IMR-90 (cell line): ENCODE data around the gene USPL1. TPM values are rescaled to one million over a fixed set of nuclear protein-coding genes. Genes with fewer than 3 reads are reported as not detected.

Experiments
- ATAC-seq: fragments of 200-7000 bp; cut with Tn5 transposase; 2 replicates; pipeline ENCODE4 v1.9.1; 2020; ENCODE audit warnings: low read depth, mild to moderate bottlenecking, moderate library complexity
- BruUV-seq: library from RNA; stranded (reverse); fragments of 400-500 nt; replicated peaks from 2 replicates; lab custom pipeline; 2021; lab: Mats Ljungman, UMichigan
- CTCF ChIA-PET: fragments of 300-600 bp; formaldehyde crosslinking; extraction: SDS; loops from one replicate; lab custom pipeline; 2021; ENCODE audit warnings: antibody characterized with exemption; lab: Yijun Ruan, JAX
- POLR2A ChIA-PET: fragments of 300-600 bp; sonication (Branson Sonifier 250); formaldehyde crosslinking; loops from one replicate; lab custom pipeline; 2022; ENCODE audit warnings: antibody characterized with exemption; ENCODE audit not compliant: unreplicated experiment; lab: Charles Lee
- DNase-seq: peaks from one replicate; pipeline ENCODE4 v3.0.0; 2013
- H2AFZ ChIP-seq: replicated peaks from 2 replicates; pipeline ENCODE3; 2013; ENCODE audit warnings: low read length, mild to moderate bottlenecking; ENCODE audit not compliant: poor library complexity
- H2AK5ac ChIP-seq: 2 replicates; pipeline ENCODE4 v1.6.1; 2013; ENCODE audit warnings: low read depth, low read length, inconsistent platforms
- H2AK9ac ChIP-seq: replicated peaks from 2 replicates; pipeline ENCODE3; 2013; ENCODE audit warnings: mild to moderate bottlenecking, low read depth, low read length, moderate library complexity; ENCODE audit not compliant: poor library complexity
- H2BK120ac ChIP-seq: 2 replicates; pipeline ENCODE4 v1.6.1; 2013; ENCODE audit warnings: low read depth, low read length, inconsistent platforms
- H2BK15ac ChIP-seq: 3 replicates; pipeline ENCODE4 v1.6.1; 2013; ENCODE audit warnings: low read depth, low read length, inconsistent platforms
- H2BK20ac ChIP-seq: 2 replicates; pipeline ENCODE4 v1.6.1; 2013; ENCODE audit warnings: low read depth, mild to moderate bottlenecking, inconsistent platforms, low read length, moderate library complexity
- H2BK5ac ChIP-seq: 2 replicates; pipeline ENCODE4 v1.6.1; 2013; ENCODE audit warnings: mild to moderate bottlenecking, low read depth, low read length, inconsistent platforms; ENCODE audit not compliant: poor library complexity, severe bottlenecking
- H3K14ac ChIP-seq: replicated peaks from 2 replicates; pipeline ENCODE4 v1.6.1; 2013; ENCODE audit warnings: low read depth, low read length, inconsistent platforms
- H3K18ac ChIP-seq: 2 replicates; pipeline ENCODE4 v1.6.1; 2013; ENCODE audit warnings: low read depth, low read length, control low read depth
- H3K23ac ChIP-seq: 2 replicates; pipeline ENCODE4 v1.6.1; 2013; ENCODE audit warnings: low read depth, low read length, inconsistent platforms
- H3K27ac ChIP-seq: 2 replicates; pipeline ENCODE4 v1.5.1; 2013; ENCODE audit warnings: mild to moderate bottlenecking, control low read depth, low read length; ENCODE audit not compliant: insufficient read depth
- H3K27me3 ChIP-seq: 2 replicates; pipeline ENCODE4 v1.6.1; 2013; ENCODE audit warnings: low read length; ENCODE audit not compliant: control insufficient read depth, insufficient read depth
- H3K36me3 ChIP-seq: 2 replicates; pipeline ENCODE4 v1.6.1; 2013; ENCODE audit warnings: low read length, mixed read lengths; ENCODE audit not compliant: control insufficient read depth, insufficient read depth
- H3K4ac ChIP-seq: 2 replicates; pipeline ENCODE4 v1.6.1; 2013; ENCODE audit warnings: low read depth, low read length, inconsistent platforms
- H3K4me1 ChIP-seq: 2 replicates; pipeline ENCODE4 v1.6.1; 2013; ENCODE audit warnings: low read length, mixed read lengths; ENCODE audit not compliant: control insufficient read depth, insufficient read depth
- H3K4me2 ChIP-seq: 2 replicates; pipeline ENCODE4 v1.6.1; 2013; ENCODE audit warnings: low read depth, mild to moderate bottlenecking, control low read depth, low read length, moderate library complexity
- H3K4me3 ChIP-seq: 2 replicates; pipeline ENCODE4 v1.5.1; 2013; ENCODE audit warnings: low read depth, mild to moderate bottlenecking, control low read depth, low read length, moderate library complexity; ENCODE audit not compliant: insufficient read depth
- H3K56ac ChIP-seq: 2 replicates; pipeline ENCODE4 v1.6.1; 2013; ENCODE audit warnings: low read length, inconsistent platforms; ENCODE audit not compliant: insufficient read depth; ENCODE audit errors: extremely low read depth
- H3K79me1 ChIP-seq, 2 experiments: 2 replicates each; pipeline ENCODE4 v1.6.1; 2013; ENCODE audit warnings: low read length in 2 of 2, inconsistent platforms in 1 of 2, low read depth in 1 of 2
- H3K9ac ChIP-seq: 2 replicates; pipeline ENCODE4 v1.6.1; 2013; ENCODE audit warnings: low read depth, low read length, control low read depth
- H3K9me1 ChIP-seq: 2 replicates; pipeline ENCODE4 v1.6.1; 2013; ENCODE audit warnings: low read length, inconsistent platforms; ENCODE audit not compliant: insufficient read depth
- H3K9me3 ChIP-seq: 2 replicates; pipeline ENCODE4 v1.6.1; 2013; ENCODE audit warnings: low read length; ENCODE audit not compliant: control insufficient read depth, insufficient read depth
- H4K20me1 ChIP-seq: 2 replicates; pipeline ENCODE4 v1.6.1; 2013; ENCODE audit warnings: low read length, inconsistent platforms; ENCODE audit not compliant: insufficient read depth
- H4K5ac ChIP-seq: 2 replicates; pipeline ENCODE4 v1.6.1; 2013; ENCODE audit warnings: mild to moderate bottlenecking, low read depth, low read length, control low read depth
- H4K8ac ChIP-seq, 2 experiments: 2 replicates each; pipeline ENCODE4 v1.6.1; 2013; ENCODE audit warnings: low read depth in 2 of 2, low read length in 2 of 2, control low read depth in 1 of 2, inconsistent platforms in 1 of 2
- H4K91ac ChIP-seq: 2 replicates; pipeline ENCODE4 v1.6.1; 2013; ENCODE audit warnings: low read depth, low read length, inconsistent platforms; ENCODE audit not compliant: insufficient read depth
- BHLHE40 ChIP-seq: fragments of 150-350 bp; IDR thresholded peaks from 2 replicates; pipeline ENCODE4 v1.6.1; 2016; ENCODE audit warnings: mild to moderate bottlenecking, low read depth, low read length
- CEBPB ChIP-seq: IDR thresholded peaks from 2 replicates; pipeline ENCODE4 v1.6.1; 2012; ENCODE audit warnings: low read depth, low read length, improper control_type of control experiment
- CHD1 ChIP-seq: IDR thresholded peaks from 2 replicates; pipeline ENCODE4 v1.6.1; 2012; ENCODE audit warnings: low read depth, low read length, improper control_type of control experiment
- CTCF ChIP-seq: conservative IDR thresholded peaks from 2 replicates; pipeline ENCODE4 v1.5.1; 2012; ENCODE audit warnings: mild to moderate bottlenecking, low read depth, low read length, improper control_type of control experiment
- ELK1 ChIP-seq: fragments of 150-350 bp; IDR thresholded peaks from 2 replicates; pipeline ENCODE4 v1.6.1; 2016; ENCODE audit warnings: low read depth, mild to moderate bottlenecking, low read length, moderate library complexity, borderline replicate concordance
- FOS ChIP-seq: fragments of 150-350 bp; IDR thresholded peaks from 2 replicates; pipeline ENCODE4 v1.6.1; 2016; ENCODE audit warnings: low read depth, low read length
- MAFK ChIP-seq: IDR thresholded peaks from 2 replicates; pipeline ENCODE4 v1.6.1; 2012; ENCODE audit warnings: low read depth, low read length, improper control_type of control experiment
- MAZ ChIP-seq: IDR thresholded peaks from 2 replicates; pipeline ENCODE4 v1.6.1; 2012; ENCODE audit warnings: low read depth, mild to moderate bottlenecking, low read length, improper control_type of control experiment, moderate library complexity, borderline replicate concordance
- MXI1 ChIP-seq: IDR thresholded peaks from 2 replicates; pipeline ENCODE4 v1.6.1; 2012; ENCODE audit warnings: low read depth, mild to moderate bottlenecking, low read length, moderate library complexity, borderline replicate concordance
- NFE2L2 ChIP-seq: fragments of 150-350 bp; IDR thresholded peaks from 2 replicates; pipeline ENCODE4 v1.6.1; 2016; ENCODE audit warnings: low read depth, mild to moderate bottlenecking, low read length
- POLR2A ChIP-seq: IDR thresholded peaks from 2 replicates; pipeline ENCODE4 v1.6.1; 2012; ENCODE audit warnings: mild to moderate bottlenecking, low read depth, low read length
- RAD21 ChIP-seq: IDR thresholded peaks from 2 replicates; pipeline ENCODE4 v1.6.1; 2012; ENCODE audit warnings: low read length, improper control_type of control experiment
- RCOR1 ChIP-seq: IDR thresholded peaks from 2 replicates; pipeline ENCODE4 v1.6.1; 2012; ENCODE audit warnings: mild to moderate bottlenecking, low read length, improper control_type of control experiment; ENCODE audit not compliant: insufficient replicate concordance
- RFX5 ChIP-seq: IDR thresholded peaks from 2 replicates; pipeline ENCODE4 v1.8.0; 2012; ENCODE audit warnings: low read depth, mild to moderate bottlenecking, low read length, moderate library complexity
- SMC3 ChIP-seq: fragments of 150-350 bp; IDR thresholded peaks from 2 replicates; pipeline ENCODE4 v1.6.1; 2016; ENCODE audit warnings: low read depth, mild to moderate bottlenecking, antibody characterized with exemption, low read length, moderate library complexity
- USF2 ChIP-seq: fragments of 150-350 bp; IDR thresholded peaks from 2 replicates; pipeline ENCODE4 v1.6.1; 2017; ENCODE audit warnings: mild to moderate bottlenecking, antibody characterized with exemption, low read length, low read depth
- WGBS, 2 experiments: methylation state at CpG; one replicate each; pipeline versions ENCODE4 v1.1.5 to v1.1.7; 2013; ENCODE audit warnings: missing lambda C conversion rate in 2 of 2; ENCODE audit not compliant: insufficient read length in 1 of 2; ENCODE audit errors: extremely low coverage in 2 of 2; 5-methylcytosine and 5-hydroxymethylcytosine counted together
- dilution Hi-C: fragments of 300-500 bp; cut with HindIII; formaldehyde crosslinking; loops from one replicate; pipeline ENCODE4 v1.14.3; 2018; ENCODE audit warnings: low sequenced_read_pairs; ENCODE audit not compliant: unreplicated experiment
- in situ Hi-C: fragments of 300-500 bp; cut with MboI; formaldehyde crosslinking; loops from 3 replicates; pipeline ENCODE4 v1.14.3; 2019; ENCODE audit warnings: low sequenced_read_pairs, inconsistent platforms, mixed read lengths
- intact Hi-C: fragments of 100-400 bp; cut with micrococcal nuclease; formaldehyde crosslinking; loops from 2 replicates; pipeline ENCODE4 v1.10.0; 2022
- polyA plus RNA-seq, 3 experiments: library from polyadenylated mRNA; depleted of rRNA; stranded (reverse); fragments of >200 nt; gene quantifications; 2 replicates each; pipeline ENCODE4 v1.2.3, GENCODE V29; 2012; ENCODE audit warnings: low replicate concordance in 1 of 3
- total RNA-seq: library from RNA; depleted of rRNA; stranded (reverse); fragments of >200 nt; gene quantifications from 2 replicates; pipeline ENCODE4 v1.2.3, GENCODE V29; 2012

USPL1 gene
- total and polyA plus RNA-seq, 2 of the 4 experiments (the other 2 are of a cell fraction), result 12.1 to 15.4 TPM

- Histone ChIP-seq H2BK20ac (no peak overlapping the region), H2BK5ac (no peak overlapping the region), H2BK15ac (no peak overlapping the region), H3K23ac (no peak overlapping the region), H2BK120ac (no peak overlapping the region), H3K9ac (no peak overlapping the region), H4K8ac (no peak overlapping the region), H3K79me1 (no peaks in the 10 kb centered on the region), H4K91ac (no peak overlapping the region), H2AK9ac (no peak overlapping the region), H2AFZ (no peak overlapping the region), H4K5ac (no peak overlapping the region), H4K20me1 (no peaks in the 10 kb centered on the region), H3K27me3 (no peaks in the 10 kb centered on the region), H3K4ac (no peak overlapping the region), H3K14ac (no peak overlapping the region), H3K9me1 (no peaks in the 10 kb centered on the region), H3K4me1 (peaks cover 2% of the 10 kb centered on the region; the same call in 1 of the 2 replicates), H3K18ac (no peak overlapping the region), H3K4me2 (no peak overlapping the region), H3K4me3 (no peak overlapping the region), H2AK5ac (no peak overlapping the region), H3K9me3 (no peaks in the 10 kb centered on the region), H3K56ac (no peak overlapping the region), H3K27ac (no peak overlapping the region), H3K36me3 (no peaks in the 10 kb centered on the region)
- TF ChIP-seq RAD21, result no peak
- TF ChIP-seq MAFK, result no peak
- no peak for TF ChIP-seq ELK1
- TF ChIP-seq SMC3, result no peak
- no peak for TF ChIP-seq CHD1
- TF ChIP-seq FOS, result no peak
- no peak for TF ChIP-seq NFE2L2
- TF ChIP-seq USF2, result no peak
- TF ChIP-seq CTCF, result no peak
- TF ChIP-seq RCOR1, result no peak
- no peak for TF ChIP-seq POLR2A
- TF ChIP-seq CEBPB, result no peak
- no peak for TF ChIP-seq MAZ
- no peak for TF ChIP-seq BHLHE40
- no peak for TF ChIP-seq RFX5
- no peak for TF ChIP-seq MXI1
- POLR2A ChIA-PET, result no interaction called here
- ATAC-seq (no peak), DNase-seq (no peak)
- dilution Hi-C loops, result no loop called here
- intact Hi-C loops, result no loop called here
- no TSS peak for BruUV-seq
- in situ Hi-C loops, result no loop called here
- CTCF ChIA-PET, result interaction anchor here (0.7 kb wide), 1 partner anchor 104 kb away, joined by 3 read pairs; no protein-coding TSS in a partner anchor
- no CpG with 5 or more reads among the region's 2 CpGs for WGBS, 2 experiments
These were observed 24.7 kb upstream of the USPL1 start for GRCh38 chr13:30593001-30593400.
